Endothelial cell (in vitro differentiated cells): ENCODE measurements around the gene DCAF12. TPM values are rescaled to one million over a fixed set of nuclear protein-coding genes. Genes with fewer than 3 reads are reported as not detected.

ENCODE experiments used
- DNase-seq: peaks from one replicate; pipeline ENCODE4 v3.0.0; 2021; ENCODE audit warnings: low spot score
- H3K27ac Mint-ChIP-seq: one replicate; pipeline ENCODE4 v1.8.0; 2021; ENCODE audit warnings: mixed read lengths, inconsistent platforms; ENCODE audit not compliant: unreplicated experiment
- H3K27me3 Mint-ChIP-seq: one replicate; pipeline ENCODE4 v1.8.0; 2021; ENCODE audit warnings: mild to moderate bottlenecking, moderate library complexity, mixed read lengths, inconsistent platforms; ENCODE audit not compliant: unreplicated experiment
- H3K36me3 Mint-ChIP-seq: one replicate; pipeline ENCODE4 v1.8.0; 2021; ENCODE audit warnings: mild to moderate bottlenecking, low read depth, mixed read lengths, inconsistent platforms; ENCODE audit not compliant: unreplicated experiment
- H3K4me1 Mint-ChIP-seq: one replicate; pipeline ENCODE4 v1.8.0; 2021; ENCODE audit warnings: mild to moderate bottlenecking, mixed read lengths, inconsistent platforms; ENCODE audit not compliant: unreplicated experiment
- H3K4me3 Mint-ChIP-seq: one replicate; pipeline ENCODE4 v1.8.0; 2021; ENCODE audit warnings: mild to moderate bottlenecking, mixed read lengths, inconsistent platforms; ENCODE audit not compliant: unreplicated experiment
- H3K9me3 Mint-ChIP-seq: one replicate; pipeline ENCODE4 v1.8.0; 2021; ENCODE audit warnings: mixed read lengths, inconsistent platforms; ENCODE audit not compliant: unreplicated experiment
- total RNA-seq: library from RNA; stranded (reverse); fragmentation: NEBNext Ultra II Directional; extraction: Animal tissue kit (Norgen Biotek cat#: 25700); gene quantifications from one replicate; pipeline ENCODE4 v1.2.1, GENCODE V29; 2021; ENCODE audit not compliant: unreplicated experiment
- TF ChIP-seq, protein P1 (sequence below): fragments of 200-600 bp; sonication (generic); IDR thresholded peaks from one replicate; pipeline ENCODE4 v1.5.0; 2021; ENCODE audit warnings: antibody characterized with exemption; ENCODE audit not compliant: unreplicated experiment

The DCAF12 gene
- total RNA-seq, 1 donor from 2014 or later: 47.3 TPM

DNA sequence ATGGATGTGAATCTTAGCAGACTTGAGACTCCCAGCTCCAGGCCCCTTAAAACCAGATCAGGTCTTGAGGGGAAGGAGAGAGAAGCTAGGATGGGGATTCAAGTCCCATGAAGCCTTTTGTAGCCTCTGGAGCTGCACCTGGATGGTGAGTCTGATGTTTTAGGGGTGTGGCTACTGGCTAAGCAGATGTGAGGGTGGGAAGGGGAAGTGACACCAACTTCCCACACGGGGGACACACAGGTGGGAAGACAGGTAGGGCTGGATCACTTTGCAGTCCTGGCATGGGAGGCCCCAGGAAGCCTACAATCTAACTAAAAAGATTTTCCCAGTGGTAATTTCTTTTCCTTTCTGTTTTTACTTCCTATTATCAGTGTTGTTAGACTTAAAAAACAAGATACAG, 39.1 kb downstream of the DCAF12 start:
- H3K36me3 Mint-ChIP-seq: peaks cover 25% of the 10 kb centered on the region

DNA sequence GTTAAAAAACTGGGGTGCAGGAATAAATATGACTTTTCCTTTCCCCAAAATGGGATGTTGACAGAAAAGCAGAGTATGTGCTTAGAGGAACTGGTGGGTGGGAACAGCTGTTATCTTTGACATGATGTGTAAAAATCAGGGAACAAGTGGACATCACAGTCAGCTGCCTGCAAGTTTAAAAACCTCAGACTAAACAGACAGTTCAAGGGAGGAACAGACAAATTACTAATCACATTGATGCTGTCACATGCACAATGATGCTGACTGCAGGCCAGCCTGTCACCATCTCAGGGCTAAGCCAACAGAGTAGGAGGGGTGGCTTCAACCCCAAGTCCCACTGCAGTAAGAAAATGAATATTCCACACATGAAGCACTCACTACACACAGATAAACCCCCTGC, 39.6 kb downstream of the DCAF12 start:
- peaks cover 22% of the 10 kb centered on the region for H3K36me3 Mint-ChIP-seq
- no peak overlapping the region for H3K4me3 Mint-ChIP-seq
- no peaks in the 10 kb centered on the region for H3K4me1 Mint-ChIP-seq
- no peak overlapping the region for H3K27ac Mint-ChIP-seq
- TF ChIP-seq, protein P1, sequence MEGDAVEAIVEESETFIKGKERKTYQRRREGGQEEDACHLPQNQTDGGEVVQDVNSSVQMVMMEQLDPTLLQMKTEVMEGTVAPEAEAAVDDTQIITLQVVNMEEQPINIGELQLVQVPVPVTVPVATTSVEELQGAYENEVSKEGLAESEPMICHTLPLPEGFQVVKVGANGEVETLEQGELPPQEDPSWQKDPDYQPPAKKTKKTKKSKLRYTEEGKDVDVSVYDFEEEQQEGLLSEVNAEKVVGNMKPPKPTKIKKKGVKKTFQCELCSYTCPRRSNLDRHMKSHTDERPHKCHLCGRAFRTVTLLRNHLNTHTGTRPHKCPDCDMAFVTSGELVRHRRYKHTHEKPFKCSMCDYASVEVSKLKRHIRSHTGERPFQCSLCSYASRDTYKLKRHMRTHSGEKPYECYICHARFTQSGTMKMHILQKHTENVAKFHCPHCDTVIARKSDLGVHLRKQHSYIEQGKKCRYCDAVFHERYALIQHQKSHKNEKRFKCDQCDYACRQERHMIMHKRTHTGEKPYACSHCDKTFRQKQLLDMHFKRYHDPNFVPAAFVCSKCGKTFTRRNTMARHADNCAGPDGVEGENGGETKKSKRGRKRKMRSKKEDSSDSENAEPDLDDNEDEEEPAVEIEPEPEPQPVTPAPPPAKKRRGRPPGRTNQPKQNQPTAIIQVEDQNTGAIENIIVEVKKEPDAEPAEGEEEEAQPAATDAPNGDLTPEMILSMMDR: no peak
- H3K27me3 Mint-ChIP-seq: no peaks in the 10 kb centered on the region
- no peak for DNase-seq
- H3K9me3 Mint-ChIP-seq: no peaks in the 10 kb centered on the region

More for the DNA sequence above, 39.1 kb downstream of the DCAF12 start:
- Mint-ChIP-seq H3K4me3 (no peak overlapping the region), H3K9me3 (no peaks in the 10 kb centered on the region), H3K27me3 (no peaks in the 10 kb centered on the region), H3K27ac (no peak overlapping the region), H3K4me1 (no peaks in the 10 kb centered on the region)
- no peak for DNase-seq
- TF ChIP-seq, protein P1: no peak

DNA sequence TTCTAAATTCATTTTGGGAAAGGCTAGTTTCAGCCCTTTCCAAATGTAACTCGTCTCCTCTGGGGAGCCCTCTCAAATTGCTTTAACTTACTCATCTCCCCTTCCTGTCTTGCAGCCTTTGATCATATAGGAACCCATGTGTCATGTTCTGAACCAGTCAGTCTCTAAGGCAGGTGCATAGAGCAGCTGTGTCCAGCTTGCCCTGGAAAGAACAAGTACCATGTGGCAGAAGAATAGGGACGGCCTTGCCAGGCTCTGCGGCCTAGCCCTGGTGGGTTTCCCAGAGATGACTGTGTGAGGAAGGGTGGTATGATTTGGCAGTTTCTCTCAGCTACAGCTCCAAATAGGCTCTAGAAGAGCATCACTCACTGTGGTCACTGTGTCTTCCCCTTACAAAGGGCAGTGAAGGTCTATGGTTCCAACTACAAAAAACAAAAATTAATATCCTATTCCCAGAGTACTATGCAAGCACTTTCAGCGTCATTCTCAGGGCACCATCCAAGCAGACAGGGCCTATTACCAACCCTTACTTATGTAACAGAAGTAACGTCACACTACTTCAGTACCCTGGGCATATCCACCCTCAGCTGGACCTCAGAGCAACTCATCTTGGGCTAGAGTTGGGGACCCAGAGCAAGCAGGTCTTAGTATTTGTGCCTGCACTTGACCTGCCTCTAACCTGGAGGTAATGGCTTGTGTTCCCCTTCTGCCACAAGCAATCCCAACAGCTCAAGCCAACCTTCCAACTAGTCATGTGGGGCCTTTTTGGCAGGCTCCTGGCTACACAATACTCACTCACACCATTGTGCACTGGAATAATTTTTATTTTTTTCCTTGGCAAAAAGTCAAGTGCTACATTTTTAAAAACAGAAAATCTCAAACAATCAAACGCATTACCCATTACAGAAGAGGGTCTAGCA, 40.7 kb downstream of the DCAF12 start:
- no peak overlapping the region for H3K27ac Mint-ChIP-seq
- TF ChIP-seq, protein P1: no peak
- H3K27me3 Mint-ChIP-seq: no peaks in the 10 kb centered on the region

DNA sequence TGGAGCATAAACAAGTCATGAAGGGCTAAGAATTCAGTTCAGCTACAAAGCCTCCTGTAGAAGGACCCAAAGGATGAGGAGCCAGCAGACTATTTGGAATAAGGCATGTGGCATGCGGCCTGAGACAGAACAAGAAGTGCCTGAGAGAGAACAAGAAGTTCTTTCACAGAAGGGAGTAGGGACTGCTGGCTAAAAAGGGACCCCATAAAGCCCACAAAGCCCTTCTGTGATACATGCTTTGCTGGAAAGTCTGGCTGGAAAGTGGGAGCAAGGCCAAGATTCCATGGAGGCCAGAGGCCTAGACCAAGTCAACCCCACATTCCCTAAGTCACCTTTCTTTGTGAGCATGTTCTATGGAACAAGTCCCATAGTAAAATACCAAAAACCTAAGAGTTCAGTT, 41.9 kb downstream of the DCAF12 start:
- no peak overlapping the region for H3K27ac Mint-ChIP-seq

More for the DNA sequence above, 40.7 kb downstream of the DCAF12 start:
- no peaks in the 10 kb centered on the region for H3K9me3 Mint-ChIP-seq
- H3K36me3 Mint-ChIP-seq: peaks cover 19% of the 10 kb centered on the region
- no peaks in the 10 kb centered on the region for H3K4me1 Mint-ChIP-seq
- no peak overlapping the region for H3K4me3 Mint-ChIP-seq
- DNase-seq: no peak

More for the DNA sequence above, 41.9 kb downstream of the DCAF12 start:
- no peaks in the 10 kb centered on the region for H3K27me3 Mint-ChIP-seq
- DNase-seq: no peak
- no peaks in the 10 kb centered on the region for H3K9me3 Mint-ChIP-seq
- H3K36me3 Mint-ChIP-seq: peaks cover 16% of the 10 kb centered on the region
- no peak overlapping the region for H3K4me3 Mint-ChIP-seq
- no peaks in the 10 kb centered on the region for H3K4me1 Mint-ChIP-seq
- TF ChIP-seq, protein P1: no peak
